Sigmoid colon (tissue), 4 donors: ENCODE results near the gene MTR.

Experiments used
- CTCF ChIP-seq, 4 experiments: fragments of 450-650 bp in 3 of 4; fragments of 200-600 bp in 1 of 4; IDR thresholded peaks; one replicate each; pipeline ENCODE4 v1.5.1; 2016 to 2019; ENCODE audit warnings: antibody characterized with exemption in 4 of 4, mild to moderate bottlenecking in 3 of 4, moderate library complexity in 2 of 4
- EP300 ChIP-seq, 4 donors: sonication (generic); formaldehyde crosslinking; IDR thresholded peaks; one replicate each; pipeline ENCODE4 v1.6.1; 2017; ENCODE audit warnings: antibody characterized with exemption in 4 of 4
- POLR2A ChIP-seq, 2 donors: fragments of 450-650 bp; IDR thresholded peaks; one replicate each; pipeline ENCODE4 v1.6.1; 2016; ENCODE audit warnings: antibody characterized with exemption in 2 of 2, mild to moderate bottlenecking in 2 of 2, moderate library complexity in 2 of 2
- POLR2AphosphoS5 ChIP-seq, 4 donors: sonication (generic); formaldehyde crosslinking; IDR thresholded peaks; one replicate each; pipeline ENCODE4 v1.6.1; 2017; ENCODE audit warnings: antibody characterized with exemption in 4 of 4

DNA sequence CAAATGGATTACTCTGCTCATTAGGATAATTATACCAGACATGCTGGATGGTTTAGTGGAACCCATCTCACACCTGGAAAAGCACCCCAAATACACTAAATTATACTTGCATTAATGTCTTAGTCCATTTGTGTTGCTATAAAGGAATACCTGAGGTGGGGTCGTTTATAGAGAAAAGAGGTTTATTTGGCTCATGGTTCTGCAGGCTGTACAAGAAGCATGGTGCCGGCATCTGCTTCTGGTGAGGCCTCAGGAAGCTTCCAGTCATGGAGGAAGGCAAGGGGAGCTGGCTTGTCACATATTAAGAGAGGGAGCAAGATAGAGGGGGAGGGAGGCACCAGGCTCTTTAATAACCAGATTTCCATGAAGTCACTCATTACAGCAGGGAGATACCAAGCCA lies 113.6 kb downstream of the MTR start:
- TF ChIP-seq POLR2A (IDR thresholded peaks at IDR 0.05) (no peak), CTCF (IDR thresholded peaks at IDR 0.05) (no peak), POLR2AphosphoS5 (IDR thresholded peaks at IDR 0.05) (no peak), EP300 (IDR thresholded peaks at IDR 0.05) (no peak)
